KOPT-K1 (cell line): ENCODE data around the gene ABCG4.
"Not testable (repeated sequence)": the region's sequence is repeated elsewhere in the genome, so short reads cannot be mapped to it uniquely, and the experiment has no call there.

Experiments
- H3K27ac ChIP-seq: fragments of 200-600 bp; sonication (generic); 2 replicates; pipeline ENCODE4 v1.5.1; 2016; ENCODE audit warnings: antibody characterized with exemption, mild to moderate bottlenecking, low read depth, low read length; ENCODE audit not compliant: poor library complexity, severe bottlenecking
- H3K36me3 ChIP-seq: fragments of 200-600 bp; sonication (generic); 2 replicates; pipeline ENCODE4 v1.5.1; 2017; ENCODE audit warnings: antibody characterized with exemption, mild to moderate bottlenecking, low read length, moderate library complexity; ENCODE audit not compliant: insufficient read depth
- H3K9me3 ChIP-seq: fragments of 200-600 bp; sonication (generic); 2 replicates; pipeline ENCODE4 v1.5.1; 2017; ENCODE audit warnings: antibody characterized with exemption, low read length, mild to moderate bottlenecking; ENCODE audit not compliant: insufficient read depth, poor library complexity, severe bottlenecking

Gene ABCG4

GRCh38 chr11:119194811-119195440 lies 46.1 kb downstream of the ABCG4 start:
- no peaks in the 10 kb centered on the region for H3K36me3 ChIP-seq
- no peak overlapping the region for H3K27ac ChIP-seq
- no peaks in the 10 kb centered on the region for H3K9me3 ChIP-seq

GRCh38 chr11:119195680-119196079 lies 46.8 kb downstream of the ABCG4 start:
- Histone ChIP-seq H3K27ac (no peak overlapping the region), H3K36me3 (no peaks in the 10 kb centered on the region), H3K9me3 (no peaks in the 10 kb centered on the region)

GRCh38 chr11:119196833-119197483 lies 48.1 kb downstream of the ABCG4 start:
- no peaks in the 10 kb centered on the region for H3K9me3 ChIP-seq
- H3K36me3 ChIP-seq: no peaks in the 10 kb centered on the region
- no peak overlapping the region for H3K27ac ChIP-seq

GRCh38 chr11:119198925-119199324 lies 50.1 kb downstream of the ABCG4 start:
- Histone ChIP-seq H3K9me3 (no peaks in the 10 kb centered on the region), H3K27ac (no peak overlapping the region), H3K36me3 (no peaks in the 10 kb centered on the region)

GRCh38 chr11:119201236-119201635 lies 52.4 kb downstream of the ABCG4 start:
- H3K9me3 ChIP-seq, H3K36me3 ChIP-seq, H3K27ac ChIP-seq: not testable (repeated sequence)

- H3K27ac ChIP-seq: no peak overlapping the region
Measured at GRCh38 chr11:119202554-119202953, 53.7 kb downstream of the ABCG4 start.

GRCh38 chr11:119204066-119204465 lies 55.2 kb downstream of the ABCG4 start:
- H3K36me3 ChIP-seq: no peaks in the 10 kb centered on the region; the same call in 1 of the 2 replicates

More at GRCh38 chr11:119202554-119202953, 53.7 kb downstream of the ABCG4 start:
- Histone ChIP-seq H3K9me3 (no peaks in the 10 kb centered on the region), H3K36me3 (no peaks in the 10 kb centered on the region)

GRCh38 chr11:119205080-119205479 lies 56.2 kb downstream of the ABCG4 start:
- H3K9me3 ChIP-seq: no peaks in the 10 kb centered on the region
- H3K36me3 ChIP-seq: no peaks in the 10 kb centered on the region; the same call in 1 of the 2 replicates
- H3K27ac ChIP-seq: peak overlapping the region; percentile 91

More at GRCh38 chr11:119204066-119204465, 55.2 kb downstream of the ABCG4 start:
- Histone ChIP-seq H3K27ac (no peak overlapping the region), H3K9me3 (no peaks in the 10 kb centered on the region)

GRCh38 chr11:119205574-119206510 lies 57.0 kb downstream of the ABCG4 start, which contains the start of gene CBL:
Gene CBL (plus strand): TSS chr11:119206339. CDS start chr11:119206418, 79 bp downstream.
- peak within 1 kb of the TSS; percentile 91 for H3K27ac ChIP-seq
- H3K36me3 ChIP-seq: no peaks in the 10 kb centered on the region; the same call in 1 of the 2 replicates
- no peaks in the 10 kb centered on the region for H3K9me3 ChIP-seq

GRCh38 chr11:119206511-119207414 lies 57.9 kb downstream of the ABCG4 start:
- Histone ChIP-seq H3K36me3 (no peaks in the 10 kb centered on the region; the same call in 1 of the 2 replicates), H3K27ac (peak overlapping the region; percentile 91), H3K9me3 (no peaks in the 10 kb centered on the region)

- H3K27ac ChIP-seq: peak overlapping the region; percentile 91
- H3K36me3 ChIP-seq: no peaks in the 10 kb centered on the region; the same call in 1 of the 2 replicates
- no peaks in the 10 kb centered on the region for H3K9me3 ChIP-seq
Measured at GRCh38 chr11:119207415-119207960, 58.6 kb downstream of the ABCG4 start.

- H3K27ac ChIP-seq: no peak overlapping the region
- no peaks in the 10 kb centered on the region; the same call in 1 of the 2 replicates for H3K36me3 ChIP-seq
Measured at GRCh38 chr11:119209186-119209585, 60.3 kb downstream of the ABCG4 start.

GRCh38 chr11:119210050-119210449 lies 61.2 kb downstream of the ABCG4 start:
- no peaks in the 10 kb centered on the region; the same call in 1 of the 2 replicates for H3K36me3 ChIP-seq
- no peaks in the 10 kb centered on the region for H3K9me3 ChIP-seq
- H3K27ac ChIP-seq: no peak overlapping the region

More at GRCh38 chr11:119209186-119209585, 60.3 kb downstream of the ABCG4 start:
- no peaks in the 10 kb centered on the region for H3K9me3 ChIP-seq
